Measurements from ENCODE around the gene FAM136A.
A peak's percentile ranks its signal among the peaks of the same experiment; 100 is the strongest.
"Not testable (repeated sequence)": the region's sequence is repeated elsewhere in the genome, so short reads cannot be mapped to it uniquely, and the experiment has no call there.

The FAM136A gene

DNA sequence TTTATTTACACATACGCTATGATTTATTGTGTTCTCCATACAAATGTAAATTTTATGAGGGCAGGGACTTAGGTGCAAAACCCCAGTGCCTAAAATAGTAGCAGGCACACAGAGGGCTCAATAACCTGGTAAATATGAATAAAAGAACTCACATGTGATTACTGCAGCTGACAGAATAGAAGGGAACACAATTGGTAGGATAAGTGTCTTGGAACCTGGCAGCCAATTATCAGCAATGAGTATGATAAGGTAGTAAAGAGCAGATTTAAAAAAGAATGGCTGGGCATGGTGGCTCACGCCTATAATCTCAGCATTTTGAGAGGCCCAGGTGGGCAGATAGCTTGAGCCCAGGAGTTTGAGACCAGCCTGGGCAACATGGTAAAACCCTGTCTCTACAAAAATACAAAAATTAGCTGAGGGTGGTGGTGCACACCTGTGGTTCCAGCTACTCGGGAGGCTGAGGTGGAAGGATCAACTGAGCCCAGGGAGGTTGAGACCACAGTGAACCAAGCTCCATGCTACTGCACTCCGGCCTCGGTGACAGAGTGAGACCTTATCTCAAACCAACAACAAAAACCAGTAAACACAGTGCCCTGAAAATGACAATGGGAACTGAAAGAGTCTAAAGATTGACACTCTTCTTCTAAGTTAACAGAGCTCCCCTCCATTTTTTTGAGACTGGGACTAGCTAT lies 18.2 kb downstream of the FAM136A start:
- no peak for DNase-seq

DNA sequence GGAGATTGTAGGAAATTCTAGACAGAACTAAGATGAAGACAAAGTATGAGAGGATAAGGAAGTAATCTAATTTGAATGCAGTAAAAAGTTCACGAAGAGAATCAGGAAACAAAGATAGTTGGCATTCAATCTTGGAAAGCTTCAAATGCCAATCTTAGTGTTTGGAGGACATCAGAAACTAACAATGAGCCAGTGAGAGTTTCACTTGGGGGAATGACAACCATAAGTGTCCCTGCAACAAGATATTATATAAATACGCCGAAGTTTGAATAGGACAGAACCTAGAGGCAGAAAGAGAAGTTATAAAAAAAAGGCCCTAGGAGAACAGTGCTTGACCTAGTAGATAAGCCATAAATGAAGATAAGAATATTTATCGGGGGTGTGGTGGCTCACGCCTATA lies 19.4 kb downstream of the FAM136A start:
- no peak for DNase-seq

DNA sequence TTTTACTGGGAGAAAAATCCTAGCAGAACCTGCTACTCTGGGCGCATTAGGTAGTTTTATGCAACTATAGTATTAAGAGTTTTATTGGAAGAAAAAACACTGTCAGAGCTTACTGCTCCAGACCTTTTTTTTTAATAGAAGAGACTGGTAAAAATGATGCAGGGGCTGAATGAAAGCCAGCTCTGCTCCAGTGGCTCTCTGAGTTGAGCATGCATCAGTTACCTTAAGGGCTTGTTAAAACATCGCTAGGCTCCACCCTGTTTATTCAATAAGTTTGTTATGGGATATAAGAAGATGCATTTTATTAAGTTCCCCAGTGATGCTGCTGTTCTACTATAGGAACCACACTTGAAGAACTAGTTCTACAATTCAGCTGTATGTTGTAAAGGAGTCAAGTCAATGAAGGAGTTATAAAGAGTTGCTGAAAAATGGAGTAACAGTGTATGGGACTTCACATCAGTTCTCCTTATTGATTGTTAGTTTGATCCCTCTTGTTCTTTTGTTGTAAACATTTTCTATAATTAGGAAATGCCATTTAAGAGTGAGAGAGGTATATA lies 21.5 kb downstream of the FAM136A start:
- no peak for DNase-seq

DNA sequence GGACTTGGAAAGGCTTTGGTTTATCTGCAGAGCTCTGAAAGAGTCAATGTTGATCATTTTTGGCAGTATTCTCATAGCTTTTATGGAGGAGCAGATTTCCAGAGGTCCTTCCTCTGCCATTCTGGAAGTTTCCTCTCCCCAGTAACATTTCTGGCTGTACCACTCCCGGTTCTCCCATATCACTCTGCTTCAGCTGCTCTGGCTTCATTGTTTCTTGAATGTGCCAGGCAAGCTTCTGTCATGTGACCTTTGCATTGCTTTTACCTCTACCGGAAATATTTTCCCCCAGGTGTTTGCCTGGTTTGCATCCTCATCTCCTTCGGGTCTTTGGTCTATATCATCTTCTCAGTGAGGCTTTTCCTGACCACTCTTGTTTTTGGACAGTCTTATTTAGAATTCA lies 31.5 kb downstream of the FAM136A start:
- DNase-seq: no peak

DNA sequence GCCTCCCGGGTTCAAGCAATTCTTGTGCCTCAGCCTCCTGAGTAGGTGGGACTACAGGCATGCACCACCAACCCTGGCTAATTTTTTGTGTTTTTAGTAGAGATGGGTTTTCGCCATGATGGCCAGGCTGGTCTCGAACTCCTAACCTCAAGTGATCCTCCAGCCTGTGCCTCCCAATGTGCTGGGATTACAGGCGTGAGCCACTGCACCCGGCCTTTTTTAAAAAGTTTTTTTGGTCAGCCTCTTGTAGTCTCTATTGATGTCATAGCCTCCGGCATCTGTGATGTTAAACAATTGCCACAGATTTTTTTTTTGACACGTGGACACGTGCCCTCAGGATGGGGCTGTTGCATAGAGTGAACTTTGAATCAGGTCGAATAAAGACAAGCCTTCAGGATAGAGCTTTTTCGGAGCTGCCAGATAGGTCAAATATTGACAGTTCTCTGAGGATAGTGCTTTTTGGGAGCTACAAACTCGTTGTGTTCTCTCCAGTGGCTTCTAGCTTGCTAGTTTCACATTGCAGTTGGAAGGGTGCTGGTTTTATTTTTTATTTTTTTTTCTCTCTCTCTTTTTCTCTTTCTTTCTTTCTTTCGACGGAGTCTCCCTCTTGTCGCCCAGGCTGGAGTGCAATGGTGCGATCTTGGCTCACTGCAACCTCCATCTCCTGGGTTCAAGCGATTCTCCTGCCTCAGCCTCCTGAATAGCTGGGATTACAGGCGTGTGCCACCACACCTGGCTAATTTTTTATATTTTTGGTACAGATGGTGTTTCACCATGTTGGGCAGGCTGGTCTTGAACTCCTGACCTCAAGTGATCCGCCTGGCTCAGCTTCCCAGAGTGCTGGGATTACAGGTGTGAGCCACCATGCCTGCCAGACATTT lies 32.2 kb downstream of the FAM136A start:
- DNase-seq: not testable (repeated sequence)

DNA sequence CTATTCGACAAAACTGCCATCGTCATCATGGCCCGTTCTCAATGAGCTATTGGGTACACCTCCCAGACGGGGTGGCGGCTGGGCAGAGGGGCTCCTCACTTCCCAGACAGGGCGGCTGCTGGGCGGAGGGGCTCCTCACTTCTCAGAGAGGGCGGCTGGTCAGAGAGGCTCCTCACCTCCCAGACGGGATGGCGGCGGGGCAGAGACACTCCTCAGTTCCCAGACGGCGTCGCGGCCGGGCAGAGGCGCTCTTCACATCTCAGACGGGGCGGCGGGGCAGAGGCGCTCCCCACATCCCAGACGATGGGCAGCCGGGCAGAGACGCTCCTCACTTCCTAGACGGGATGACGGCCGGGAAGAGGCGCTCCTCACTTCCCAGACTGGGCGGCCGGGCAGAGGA lies 34.9 kb downstream of the FAM136A start:
- not testable (repeated sequence) for DNase-seq

DNA sequence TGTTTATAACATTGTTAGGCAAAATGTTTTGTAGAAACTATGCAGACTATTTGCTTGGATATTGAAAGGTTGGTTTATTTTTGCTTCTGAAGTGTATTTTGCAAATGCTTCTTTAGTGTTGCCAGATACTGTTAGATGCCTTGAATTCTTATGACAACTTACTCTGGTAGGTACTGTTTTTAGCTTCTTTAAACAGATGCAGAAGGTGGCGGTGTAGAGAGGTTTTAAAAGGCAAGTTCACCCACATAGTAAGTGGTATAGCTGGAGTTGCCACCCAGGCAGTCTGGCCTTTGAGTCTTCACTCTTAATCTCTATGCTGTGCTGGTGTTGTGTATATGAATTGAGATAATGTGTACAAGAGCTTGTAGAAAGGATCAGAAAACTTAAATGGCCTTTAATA lies 40.4 kb downstream of the FAM136A start:
- DNase-seq: no peak

DNA sequence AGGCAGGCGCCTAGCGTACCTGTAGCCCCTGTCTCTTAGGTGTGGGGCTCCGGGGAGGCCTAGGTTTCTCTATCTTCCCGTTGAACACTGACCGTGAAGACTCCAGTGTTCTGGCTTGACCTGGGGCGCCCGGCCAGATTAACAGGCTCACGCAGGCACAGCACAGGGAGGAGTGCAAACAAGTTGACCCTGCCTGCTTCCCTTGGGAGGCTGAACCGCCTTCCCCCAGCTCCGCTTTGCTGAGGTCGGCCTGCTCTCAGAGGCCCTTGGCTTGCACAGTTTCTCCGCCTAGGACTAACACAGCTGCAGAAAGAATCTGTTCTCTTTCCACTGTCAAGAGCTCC lies 43.4 kb downstream of the FAM136A start:
- DNase-seq: no peak

DNA sequence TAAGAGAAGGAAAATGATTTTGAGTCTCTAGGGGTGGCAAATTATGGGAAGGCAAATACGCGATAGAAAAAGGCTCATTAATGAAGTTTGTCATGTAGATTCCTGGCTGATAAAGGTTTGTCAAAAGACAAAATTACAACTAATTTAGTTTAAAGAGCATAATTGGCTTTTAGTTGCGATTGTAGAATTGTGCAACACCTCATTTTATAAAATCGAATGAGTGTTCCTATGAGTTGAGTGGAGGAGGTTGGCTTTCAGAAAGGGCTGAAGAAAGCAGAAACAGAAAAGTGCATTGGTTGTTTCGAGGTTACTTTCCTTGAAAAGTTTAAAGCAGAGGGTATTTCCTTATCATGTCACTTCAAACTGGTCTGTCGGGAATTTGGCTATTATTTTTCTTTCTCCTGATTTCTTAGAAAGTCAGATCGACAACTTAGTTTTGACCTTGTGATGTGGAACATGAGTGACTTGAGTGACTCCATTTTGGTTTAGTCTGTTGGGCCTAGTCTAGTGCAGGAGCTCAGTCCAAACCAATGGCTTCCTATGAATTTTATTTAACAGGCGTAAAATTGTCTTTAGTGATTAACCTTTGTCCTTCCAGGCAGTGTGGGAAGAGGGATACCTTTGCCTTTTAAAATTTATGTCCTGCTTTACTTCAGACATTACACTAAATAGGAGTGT lies 46.1 kb downstream of the FAM136A start:
- DNase-seq: no peak

DNA sequence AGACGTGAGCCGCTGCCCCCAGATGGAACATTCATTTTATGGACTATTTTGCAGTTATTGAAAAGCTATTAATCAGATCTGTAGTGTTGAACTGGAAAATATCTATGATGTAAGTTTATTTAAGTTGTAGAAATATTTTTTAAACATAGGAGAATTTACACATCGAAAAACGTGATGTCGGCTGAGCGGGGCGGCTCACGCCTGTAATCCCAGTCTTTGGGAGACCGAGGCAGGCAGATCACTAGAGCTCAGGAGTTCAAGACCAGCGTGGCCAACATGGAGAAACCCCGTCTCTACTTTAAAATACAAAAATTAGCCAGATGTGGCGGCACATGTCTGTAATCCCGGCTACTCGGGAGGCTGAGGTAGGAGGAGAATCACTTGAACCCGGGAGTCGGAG lies 51.4 kb downstream of the FAM136A start:
- DNase-seq: no peak

DNA sequence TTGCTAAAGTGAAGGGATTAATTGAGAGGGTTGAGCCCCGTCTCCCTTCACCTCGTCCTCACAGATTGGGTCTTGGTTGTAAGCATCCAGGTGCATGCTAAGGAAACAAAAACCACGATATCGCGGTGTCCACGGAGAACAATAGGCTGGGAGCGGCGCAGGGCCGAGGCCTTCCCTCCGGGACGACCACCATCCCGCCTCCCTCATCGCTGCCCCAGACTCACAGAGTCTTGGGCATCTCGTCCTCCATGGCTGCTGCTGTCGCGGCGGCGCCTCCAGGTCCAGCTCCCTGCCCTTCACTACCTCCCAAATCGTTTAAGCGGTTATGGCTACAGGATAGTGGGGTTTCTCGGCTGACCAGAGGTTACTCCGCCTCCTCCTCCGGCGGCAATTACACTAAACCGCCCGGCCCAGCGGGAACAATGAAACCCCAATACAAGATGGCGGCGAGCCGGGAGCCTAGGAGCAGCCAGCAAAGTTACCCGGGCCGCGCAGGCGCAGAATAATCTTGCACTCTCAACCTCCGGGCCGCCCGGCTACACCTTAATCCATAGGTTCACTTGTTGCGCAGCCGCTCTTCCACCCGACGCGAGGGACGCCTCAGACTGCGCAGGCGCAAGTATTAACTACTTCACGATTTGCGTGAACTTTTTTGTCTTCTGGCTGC lies 53.6 kb downstream of the FAM136A start, which contains the start of gene TIA1:
TSS of gene TIA1 (minus strand) at position 448 of the 667 bp plus-strand sequence. CDS start at position 250, 198 bp downstream.
- peak; percentile 98 for DNase-seq

DNA sequence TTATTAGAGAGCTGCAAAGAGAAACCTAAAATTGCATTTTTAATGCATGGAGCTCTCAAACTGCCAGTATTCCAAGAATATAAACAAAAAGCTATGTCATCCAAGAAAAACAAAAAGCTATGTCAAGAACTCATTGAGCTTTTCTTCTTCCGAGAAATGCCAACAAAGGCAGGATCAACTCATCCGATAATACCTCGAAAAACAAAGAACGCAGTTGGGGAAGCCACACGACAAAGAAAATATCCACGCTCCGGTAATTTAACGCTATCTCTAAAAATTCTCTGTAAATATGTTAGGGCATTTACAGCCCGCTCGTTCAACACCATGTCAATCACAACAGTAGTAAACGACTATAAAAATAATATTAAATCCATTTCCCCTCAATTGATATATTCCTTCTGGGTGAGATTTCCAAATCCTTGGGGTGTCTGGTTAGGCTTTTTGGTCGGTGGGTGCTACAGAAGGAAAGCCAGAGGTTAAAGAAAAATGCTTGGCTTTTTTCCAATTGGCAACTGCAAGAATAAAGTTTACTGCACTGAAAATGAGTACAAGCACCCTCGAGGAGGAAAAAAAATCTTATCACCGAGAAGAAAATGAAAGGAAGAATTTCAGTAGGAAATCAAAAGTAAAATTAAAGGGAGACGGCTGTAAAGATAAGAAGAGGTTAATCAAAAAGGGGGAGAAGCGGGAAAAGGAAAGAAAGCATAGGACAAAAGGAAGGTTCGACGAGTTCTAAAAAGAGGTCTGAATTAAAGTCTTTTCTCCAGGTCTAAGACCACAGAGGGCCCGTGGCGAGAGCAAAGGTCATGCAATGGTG lies 54.3 kb downstream of the FAM136A start:
- DNase-seq: no peak
